ENCODE results near the gene HOXB6.

The HOXB6 gene

DNA sequence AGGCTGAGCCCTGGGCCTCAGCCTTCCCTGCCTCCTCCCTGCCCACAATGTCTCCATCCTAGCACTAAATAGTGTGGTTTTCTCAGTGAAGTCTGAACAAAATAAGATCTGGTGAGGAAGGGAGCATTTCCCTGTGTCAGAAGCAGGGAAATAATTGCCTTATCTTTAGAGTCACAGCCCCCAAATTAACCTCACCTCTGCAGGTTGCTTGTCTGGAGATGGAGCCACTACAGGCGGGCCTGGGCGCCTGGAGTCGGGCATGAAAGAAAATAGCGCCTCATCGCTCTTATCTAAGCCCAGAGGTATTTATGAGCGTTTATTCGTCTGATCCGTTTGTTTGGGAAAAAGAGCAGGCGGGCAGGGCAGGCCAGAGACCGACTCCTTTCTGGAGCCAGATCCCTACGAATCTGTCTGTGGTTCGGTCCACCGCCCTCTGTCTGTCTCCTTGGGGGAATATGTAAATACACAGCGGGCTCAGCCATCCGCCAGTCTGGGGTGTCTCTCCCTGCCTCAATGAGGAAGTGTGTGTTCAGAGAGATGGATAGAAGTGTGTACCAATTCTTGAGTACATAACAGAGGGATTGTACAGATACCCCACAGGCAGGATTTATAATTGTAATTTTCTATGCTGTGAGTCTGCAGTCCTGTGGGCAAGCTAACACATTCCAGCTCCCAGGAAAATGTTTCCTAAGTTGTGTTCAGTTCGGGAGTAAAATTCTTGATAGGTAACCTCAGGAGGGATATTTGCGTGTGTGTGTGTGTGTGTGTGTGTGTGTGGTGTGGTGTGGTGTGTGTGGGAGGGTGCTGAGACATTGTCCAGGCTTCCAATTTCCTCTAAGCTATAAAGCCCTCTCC is 4.3 kb downstream of the HOXB6 start:
- Histone ChIP-seq H3K9me3 (no peaks in the 10 kb centered on the region), H3K27ac (no peak overlapping the region), H3K27me3 (peaks cover 100% of the 10 kb centered on the region), H3K4me1 (ENCODE audit: control insufficient read depth in 1 of 2, insufficient read depth in 1 of 2, low read depth in 1 of 2, low read length in 1 of 2) (peaks cover 3 to 8% of the 10 kb centered on the region in 2 experiments), H3K36me3 (no peaks in the 10 kb centered on the region), H3K4me3 (ENCODE audit: low read depth in 1 of 2, low read length in 1 of 2) (no peak overlapping the region)
- TF ChIP-seq, protein P1, sequence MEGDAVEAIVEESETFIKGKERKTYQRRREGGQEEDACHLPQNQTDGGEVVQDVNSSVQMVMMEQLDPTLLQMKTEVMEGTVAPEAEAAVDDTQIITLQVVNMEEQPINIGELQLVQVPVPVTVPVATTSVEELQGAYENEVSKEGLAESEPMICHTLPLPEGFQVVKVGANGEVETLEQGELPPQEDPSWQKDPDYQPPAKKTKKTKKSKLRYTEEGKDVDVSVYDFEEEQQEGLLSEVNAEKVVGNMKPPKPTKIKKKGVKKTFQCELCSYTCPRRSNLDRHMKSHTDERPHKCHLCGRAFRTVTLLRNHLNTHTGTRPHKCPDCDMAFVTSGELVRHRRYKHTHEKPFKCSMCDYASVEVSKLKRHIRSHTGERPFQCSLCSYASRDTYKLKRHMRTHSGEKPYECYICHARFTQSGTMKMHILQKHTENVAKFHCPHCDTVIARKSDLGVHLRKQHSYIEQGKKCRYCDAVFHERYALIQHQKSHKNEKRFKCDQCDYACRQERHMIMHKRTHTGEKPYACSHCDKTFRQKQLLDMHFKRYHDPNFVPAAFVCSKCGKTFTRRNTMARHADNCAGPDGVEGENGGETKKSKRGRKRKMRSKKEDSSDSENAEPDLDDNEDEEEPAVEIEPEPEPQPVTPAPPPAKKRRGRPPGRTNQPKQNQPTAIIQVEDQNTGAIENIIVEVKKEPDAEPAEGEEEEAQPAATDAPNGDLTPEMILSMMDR (IDR thresholded peaks at IDR 0.05): no peak

DNA sequence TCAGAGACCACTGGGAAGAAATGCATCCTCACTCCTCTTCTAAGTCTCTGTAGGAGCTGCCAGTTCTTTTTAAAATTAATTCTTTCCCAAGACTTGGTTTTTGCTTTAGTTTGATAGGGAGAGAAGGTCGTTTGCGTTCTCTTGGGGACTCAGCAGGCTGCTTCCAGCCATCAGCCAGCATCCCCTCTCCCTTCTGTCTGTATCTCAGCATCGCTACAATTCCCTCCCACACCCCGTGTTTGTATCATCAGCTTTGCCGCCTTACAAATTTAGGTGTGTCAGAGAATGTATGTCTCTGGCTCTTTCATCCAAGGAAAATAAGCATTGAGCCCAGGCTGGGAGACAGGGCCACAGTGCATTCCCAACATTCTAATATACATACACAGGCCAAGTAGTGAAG is 5.4 kb downstream of the HOXB6 start:
- peaks cover 100% of the 10 kb centered on the region for H3K27me3 ChIP-seq

DNA sequence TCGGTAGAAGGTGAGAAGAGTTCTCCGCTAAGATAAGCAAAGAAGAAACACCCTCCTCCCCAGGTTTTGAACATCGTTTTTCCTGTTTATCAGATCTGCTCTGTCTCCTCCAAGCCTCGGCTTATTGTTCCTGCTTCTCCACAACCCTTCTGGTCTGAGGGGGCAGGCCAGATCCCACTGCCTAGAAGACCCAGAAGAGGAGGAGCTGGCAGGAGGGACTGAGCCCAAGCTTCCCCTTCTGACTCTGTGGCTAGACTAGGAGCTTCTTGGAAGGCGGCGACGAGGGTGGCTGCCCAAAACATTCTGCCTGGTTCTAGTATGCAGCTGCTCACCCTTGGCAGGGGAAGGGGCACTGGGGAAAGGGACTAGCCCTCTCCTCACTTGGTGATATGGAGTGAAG is 6.0 kb downstream of the HOXB6 start:
- TF ChIP-seq, protein P1 (IDR thresholded peaks at IDR 0.05): no peak
- Histone ChIP-seq H3K36me3 (no peaks in the 10 kb centered on the region), H3K27ac (no peak overlapping the region), H3K27me3 (peaks cover 100% of the 10 kb centered on the region), H3K4me3 (ENCODE audit: low read depth in 1 of 2, low read length in 1 of 2) (no peak overlapping the region), H3K4me1 (ENCODE audit: control insufficient read depth in 1 of 2, insufficient read depth in 1 of 2, low read depth in 1 of 2, low read length in 1 of 2) (peaks cover 6 to 8% of the 10 kb centered on the region in 2 experiments), H3K9me3 (no peaks in the 10 kb centered on the region)

More for the DNA sequence above, 5.4 kb downstream of the HOXB6 start:
- Histone ChIP-seq H3K27ac (no peak overlapping the region), H3K36me3 (no peaks in the 10 kb centered on the region), H3K9me3 (no peaks in the 10 kb centered on the region), H3K4me3 (ENCODE audit: low read depth in 1 of 2, low read length in 1 of 2) (no peak overlapping the region), H3K4me1 (ENCODE audit: control insufficient read depth in 1 of 2, insufficient read depth in 1 of 2, low read depth in 1 of 2, low read length in 1 of 2) (peaks cover 3 to 8% of the 10 kb centered on the region in 2 experiments)
- TF ChIP-seq, protein P1 (IDR thresholded peaks at IDR 0.05): no peak

DNA sequence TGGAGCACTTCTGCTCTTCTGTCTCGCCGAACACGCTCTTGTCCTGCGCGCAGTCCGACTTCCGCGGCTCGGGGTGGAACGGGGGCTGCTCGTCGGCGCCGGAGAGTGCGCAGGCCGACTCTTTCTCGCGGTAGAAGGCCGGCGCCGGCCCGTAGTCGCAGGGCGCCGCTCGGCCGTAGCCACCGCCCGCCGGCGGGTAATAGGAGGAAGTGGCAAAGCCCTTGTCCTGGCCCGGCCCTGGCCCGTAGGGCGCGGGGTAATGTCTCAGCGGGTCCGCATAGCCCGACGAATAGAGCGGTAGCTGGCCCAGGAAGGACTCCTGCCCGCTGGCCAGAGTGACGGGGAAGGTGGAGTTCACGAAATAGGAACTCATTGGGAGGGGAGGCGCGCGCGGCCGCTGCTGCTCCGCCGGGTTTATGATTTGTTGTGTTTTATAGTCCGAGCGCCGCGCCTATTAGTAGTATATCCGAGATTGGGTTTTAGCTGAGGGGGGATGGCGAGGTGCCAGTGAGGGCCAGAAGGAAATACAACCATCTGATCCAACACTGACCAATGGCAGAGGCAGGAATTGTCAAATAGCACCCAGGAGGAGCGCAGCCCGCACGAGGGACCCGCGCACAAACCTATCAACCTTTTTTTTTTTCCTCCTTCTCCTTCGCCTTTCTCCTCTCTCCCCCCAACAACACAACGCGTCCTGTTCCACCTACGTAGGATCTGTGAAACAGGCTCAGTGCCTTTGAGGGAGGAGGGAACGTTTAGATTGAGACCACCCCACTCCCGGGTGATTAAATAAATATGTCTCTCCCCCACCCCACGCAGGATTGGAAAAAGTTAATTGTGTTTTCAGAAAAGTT is 6.8 kb downstream of the HOXB6 start:
- Histone ChIP-seq H3K9me3 (no peaks in the 10 kb centered on the region), H3K36me3 (no peaks in the 10 kb centered on the region), H3K4me3 (ENCODE audit: low read depth in 1 of 2, low read length in 1 of 2) (peak overlapping the region in 1 of 2 experiments; percentile 5), H3K27ac (no peak overlapping the region), H3K4me1 (ENCODE audit: control insufficient read depth in 1 of 2, insufficient read depth in 1 of 2, low read depth in 1 of 2, low read length in 1 of 2) (peaks cover 6 to 15% of the 10 kb centered on the region in 2 experiments), H3K27me3 (peaks cover 100% of the 10 kb centered on the region)
- TF ChIP-seq, protein P1 (IDR thresholded peaks at IDR 0.05): no peak

DNA sequence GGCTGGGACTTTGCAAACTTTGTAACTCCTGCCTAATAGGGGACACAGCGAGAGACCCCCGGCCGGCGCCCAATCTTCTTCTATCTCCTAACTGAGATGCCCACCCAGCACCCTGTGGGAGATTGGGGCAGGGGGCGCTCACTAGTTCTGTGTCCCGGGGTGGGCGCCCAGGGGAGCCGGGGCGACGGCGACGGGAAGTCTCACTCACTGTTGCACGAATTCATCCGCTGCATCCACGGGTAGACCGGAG is 7.3 kb downstream of the HOXB6 start:
- peaks cover 100% of the 10 kb centered on the region for H3K27me3 ChIP-seq
- H3K4me3 ChIP-seq (ENCODE audit: low read depth in 1 of 2, low read length in 1 of 2): peak overlapping the region in 1 of 2 experiments; percentile 5
- peaks cover 6 to 16% of the 10 kb centered on the region in 2 experiments for H3K4me1 ChIP-seq (ENCODE audit: control insufficient read depth in 1 of 2, insufficient read depth in 1 of 2, low read depth in 1 of 2, low read length in 1 of 2)
- H3K27ac ChIP-seq: no peak overlapping the region
- no peaks in the 10 kb centered on the region for H3K36me3 ChIP-seq
- no peaks in the 10 kb centered on the region for H3K9me3 ChIP-seq
- TF ChIP-seq, protein P1 (IDR thresholded peaks at IDR 0.05): no peak
